GF-D8 (cell line): ENCODE measurements around the gene DGCR6L.
"Not testable (repeated sequence)": the region's sequence is repeated elsewhere in the genome, so short reads cannot be mapped to it uniquely, and the experiment has no call there.

Source experiments
- DNase-seq: peaks from one replicate; lab custom pipeline; 2025; lab: John Stamatoyannopoulos, UW

The DGCR6L gene

DNA sequence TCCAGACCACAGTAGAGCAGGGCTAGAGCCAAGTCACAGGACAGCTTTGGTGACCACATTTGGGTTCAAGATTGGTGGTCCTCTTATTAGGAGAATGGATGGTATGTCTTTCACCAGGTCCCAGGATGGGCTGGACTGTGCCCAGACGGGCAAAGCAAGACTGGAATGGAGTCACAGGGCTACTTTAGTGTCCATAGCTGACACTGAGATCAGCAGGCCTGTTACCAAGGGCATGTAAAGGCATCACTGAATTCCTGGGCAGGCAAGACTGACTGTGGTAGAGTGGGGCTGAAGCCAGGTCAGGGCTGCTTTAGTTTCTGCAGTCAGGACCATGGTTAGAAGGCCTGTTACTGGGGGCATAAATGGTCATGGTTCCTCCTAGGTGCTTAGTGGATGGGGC is 6.1 kb upstream of the DGCR6L start:
- not testable (repeated sequence) for DNase-seq

DNA sequence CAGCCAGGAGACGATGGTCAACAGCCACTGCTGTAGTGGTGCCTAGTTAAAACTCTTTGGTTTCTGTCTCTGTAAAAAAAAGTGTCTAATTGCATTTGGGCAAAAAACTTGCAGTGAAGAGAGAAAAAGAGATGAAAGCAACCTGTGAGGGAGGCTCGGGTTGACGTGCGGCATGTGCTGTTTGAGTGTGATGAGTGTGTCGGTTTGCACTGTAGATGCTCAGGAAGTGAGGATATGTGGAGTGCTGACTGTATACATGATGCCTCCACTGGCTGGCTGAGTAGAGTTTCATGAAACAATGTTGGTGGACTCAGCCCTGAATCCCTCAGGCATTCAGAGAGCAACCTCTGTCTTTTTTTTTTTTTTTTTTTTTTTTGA is 4.3 kb upstream of the DGCR6L start:
- no peak for DNase-seq

DNA sequence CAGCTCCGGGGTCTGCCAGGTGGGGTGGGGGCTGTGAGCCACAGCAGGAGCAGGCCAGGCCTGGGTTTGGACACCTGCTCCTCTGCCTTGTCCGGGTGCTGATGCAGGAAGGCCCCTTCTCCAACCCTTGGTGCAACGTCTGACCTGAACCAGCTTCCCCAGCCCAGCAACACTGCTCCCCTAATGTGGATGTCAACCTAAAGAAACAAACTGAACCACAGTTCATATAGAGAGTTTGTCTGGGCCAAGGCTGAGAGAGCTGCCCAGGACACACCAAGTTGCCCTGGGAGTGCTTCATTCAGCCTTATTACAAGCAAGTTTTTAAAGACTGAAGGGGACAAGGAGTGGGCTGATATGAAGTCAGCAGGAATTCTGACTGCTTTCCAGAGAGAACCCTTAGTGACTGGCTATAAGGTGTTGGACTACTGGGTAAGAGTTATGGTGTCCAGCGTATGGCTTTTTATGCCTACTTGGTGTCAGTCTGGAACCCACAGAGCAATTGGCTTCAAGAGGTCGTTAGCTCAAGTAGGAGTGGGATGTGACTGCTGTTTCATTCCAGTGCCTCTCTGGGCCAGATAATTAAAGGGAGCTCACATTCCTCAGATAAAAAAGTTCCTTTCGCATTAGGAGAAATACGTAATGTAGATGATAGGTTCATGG is 1.8 kb upstream of the DGCR6L start:
- not testable (repeated sequence) for DNase-seq

DNA sequence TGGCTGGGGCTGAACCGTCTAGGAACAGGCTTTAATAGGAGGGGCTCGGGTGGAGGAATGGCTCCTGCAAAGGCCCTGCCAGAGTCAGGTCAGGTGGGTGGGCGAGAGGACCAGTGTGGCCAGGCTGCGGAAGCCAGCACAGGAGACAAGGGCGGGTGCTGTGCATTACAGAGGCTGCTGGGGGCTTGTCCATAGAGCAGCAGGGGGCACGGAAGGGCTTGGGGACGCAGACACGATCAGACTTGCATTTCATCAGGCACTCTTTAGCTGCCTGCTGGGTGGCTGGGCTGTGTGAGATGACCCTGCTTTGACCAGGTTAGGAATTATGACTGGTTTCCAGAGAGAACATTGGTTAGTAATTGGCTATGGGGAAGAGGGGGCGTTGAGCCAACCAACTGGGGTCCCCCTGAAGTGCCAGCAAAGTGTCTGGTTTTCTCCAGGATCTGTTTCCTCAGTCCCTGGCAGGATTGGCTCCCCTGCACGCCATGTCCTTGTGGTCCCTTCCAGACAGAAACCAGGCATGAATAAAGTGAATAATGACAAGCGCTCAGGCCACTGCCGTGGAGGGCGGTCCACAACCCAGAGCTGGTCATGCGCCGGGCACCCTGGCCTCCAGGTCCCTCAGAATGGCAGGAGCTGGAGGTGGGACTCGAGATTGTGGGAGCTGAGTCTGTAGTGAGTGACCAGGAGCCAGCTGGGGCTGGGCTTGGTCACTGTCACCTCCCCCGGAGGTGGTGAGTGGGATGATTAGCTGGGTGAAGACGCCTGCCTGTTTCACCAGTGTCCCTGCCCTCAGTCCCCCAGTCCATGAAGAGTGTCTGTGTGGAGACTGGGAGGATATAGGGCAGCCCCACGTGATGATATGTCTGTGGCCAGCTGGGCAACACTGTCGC is 1.0 kb upstream of the DGCR6L start:
- DNase-seq = not testable (repeated sequence)

DNA sequence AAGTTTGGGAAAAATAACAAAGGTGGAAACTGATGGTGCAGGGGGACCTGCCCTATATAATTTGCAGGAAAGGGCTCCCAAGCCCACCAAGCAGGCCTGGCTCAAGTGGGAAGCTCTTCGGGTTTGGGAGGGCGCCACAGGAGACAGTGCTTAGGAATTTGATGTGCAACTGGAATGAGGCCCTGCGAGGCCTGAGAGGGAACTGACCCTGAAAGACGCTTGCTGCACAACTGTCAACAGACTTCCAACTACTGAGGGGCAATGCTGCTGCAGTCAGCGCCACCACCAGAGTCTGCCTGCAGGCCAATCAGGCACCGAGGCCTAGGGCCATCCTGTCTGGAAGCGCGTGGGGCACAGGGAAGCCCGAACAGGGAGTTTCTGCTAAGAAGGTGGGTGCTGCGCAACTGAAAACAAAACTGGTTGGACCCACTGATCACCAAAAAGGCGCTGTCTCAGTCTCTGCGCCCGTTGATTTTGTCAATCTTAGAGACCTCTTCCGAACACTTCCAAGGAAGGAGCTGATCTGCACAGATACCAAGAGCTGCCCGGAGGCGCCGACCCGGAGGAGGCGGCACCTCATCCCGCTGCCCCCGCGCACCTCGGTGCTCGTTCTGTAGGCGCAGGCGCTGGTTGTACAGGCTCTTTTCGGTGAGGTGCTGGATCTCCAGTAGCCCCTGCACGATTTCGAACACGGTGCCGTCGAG is 667 bp downstream of the DGCR6L start:
- no peak for DNase-seq

DNA sequence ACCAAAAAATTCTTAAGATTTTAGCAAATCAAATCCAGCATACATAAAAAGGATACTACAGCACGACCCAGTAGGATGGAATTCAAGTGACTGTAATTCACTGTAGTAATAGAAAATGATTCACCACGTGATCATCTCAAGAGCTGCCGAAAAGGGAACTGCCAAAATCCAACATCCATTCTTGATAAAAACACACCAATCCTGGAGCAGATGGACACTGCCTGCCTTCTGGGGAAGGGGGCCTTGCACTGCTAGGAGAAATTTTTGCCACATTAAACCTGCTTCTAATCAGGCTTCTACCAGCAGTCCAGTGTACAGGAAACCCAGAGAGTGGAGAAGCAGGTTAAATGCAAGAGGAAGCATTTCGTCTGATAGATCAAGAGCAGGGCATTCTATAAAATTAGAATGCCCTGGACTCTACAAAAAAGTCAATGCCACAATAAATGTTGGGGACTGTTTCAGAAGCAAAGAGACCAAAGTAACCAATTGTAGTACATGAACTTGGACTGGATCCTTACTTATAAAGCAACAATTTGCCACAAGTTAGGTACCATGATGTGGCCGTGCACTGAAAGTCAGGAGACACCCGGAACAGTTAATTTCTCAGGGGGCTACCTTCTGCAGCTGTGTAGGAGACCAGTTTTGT is 1.7 kb downstream of the DGCR6L start:
- DNase-seq = not testable (repeated sequence)

DNA sequence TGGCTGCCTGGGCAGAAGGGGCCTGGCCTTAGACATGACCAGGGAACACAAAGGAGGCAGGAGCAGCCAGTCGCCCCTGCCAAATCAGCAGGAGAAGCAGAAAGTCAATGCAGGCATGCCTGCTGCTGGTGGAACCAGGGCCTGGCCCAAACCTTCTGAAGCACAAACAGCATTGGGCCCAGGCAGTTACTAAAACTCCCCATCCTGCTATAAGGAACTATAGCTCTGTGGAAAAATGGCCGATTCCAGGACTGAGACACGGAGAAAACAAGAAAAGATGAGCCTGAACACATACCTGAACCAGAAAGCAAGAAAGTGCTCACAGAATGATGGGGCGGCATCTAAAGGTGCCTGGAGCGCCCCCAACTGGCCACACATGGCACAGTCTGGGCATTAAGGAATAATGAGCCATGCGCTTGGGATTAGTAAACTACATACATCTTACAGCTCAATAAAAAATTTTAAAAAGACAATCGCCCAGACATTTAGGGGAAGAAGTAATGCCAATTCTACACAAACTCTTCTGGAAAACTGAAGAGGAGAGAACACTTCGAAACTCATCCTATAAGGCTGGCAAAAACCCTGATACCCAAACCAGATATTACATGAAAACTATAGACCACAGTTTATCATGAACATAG is 2.3 kb downstream of the DGCR6L start:
- DNase-seq = not testable (repeated sequence)

DNA sequence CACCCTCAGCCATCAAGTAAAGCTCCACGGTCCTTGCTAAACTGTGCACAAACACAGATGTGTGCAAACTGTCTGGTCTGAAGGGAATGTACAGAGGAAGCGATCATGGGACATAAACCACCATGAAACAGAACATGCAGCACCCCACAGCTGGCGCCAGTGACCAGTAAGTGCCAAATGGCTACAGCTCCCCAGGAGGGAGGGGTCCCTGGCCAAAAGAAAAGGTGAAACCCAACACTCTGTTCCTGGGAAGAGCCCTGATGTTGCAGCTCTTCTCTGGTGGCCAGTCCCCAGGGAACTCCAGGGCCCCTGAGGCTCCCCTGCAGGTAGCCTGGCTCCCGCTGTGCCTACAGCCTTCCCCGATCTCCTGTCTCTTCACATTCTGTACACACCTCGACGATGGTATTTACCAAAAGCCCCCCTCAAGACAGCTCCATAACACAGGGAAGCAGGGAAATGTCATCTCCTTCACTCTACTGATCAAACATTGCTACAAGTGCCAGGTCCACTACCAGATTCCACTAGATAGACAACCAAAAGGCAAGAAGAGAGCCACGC is 2.9 kb downstream of the DGCR6L start:
- DNase-seq = no peak

DNA sequence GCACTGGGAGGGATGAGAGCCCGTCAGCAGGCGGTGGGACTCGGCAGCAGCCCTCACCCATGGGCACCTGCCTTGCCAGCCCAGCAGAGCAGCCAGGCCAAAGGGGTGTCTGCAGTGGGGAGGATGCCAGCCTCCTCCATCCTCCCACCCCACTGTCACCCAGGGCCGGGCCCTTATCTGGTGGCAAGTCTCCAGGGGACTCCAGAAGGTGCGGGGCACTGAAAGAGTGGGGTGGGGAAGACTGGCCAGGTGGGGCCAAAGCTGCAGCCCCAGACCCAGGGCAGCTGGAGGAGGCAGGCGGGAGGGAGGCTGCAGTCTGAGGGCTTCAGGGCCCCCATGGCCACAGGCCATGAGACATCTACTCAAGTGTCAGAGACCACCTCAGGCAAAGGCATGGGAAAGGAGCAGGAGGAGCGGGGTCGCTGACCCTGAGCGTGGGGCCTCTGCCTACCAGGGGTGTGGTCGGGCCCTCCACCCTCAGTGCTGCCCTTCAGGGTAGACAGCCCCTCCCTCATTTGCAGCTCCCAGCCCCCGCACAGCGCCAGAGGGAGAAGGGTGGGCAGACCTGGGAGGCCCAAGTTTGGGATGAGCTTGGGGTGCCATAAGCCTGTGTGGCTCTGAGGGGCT is 3.5 kb downstream of the DGCR6L start:
- DNase-seq = no peak

DNA sequence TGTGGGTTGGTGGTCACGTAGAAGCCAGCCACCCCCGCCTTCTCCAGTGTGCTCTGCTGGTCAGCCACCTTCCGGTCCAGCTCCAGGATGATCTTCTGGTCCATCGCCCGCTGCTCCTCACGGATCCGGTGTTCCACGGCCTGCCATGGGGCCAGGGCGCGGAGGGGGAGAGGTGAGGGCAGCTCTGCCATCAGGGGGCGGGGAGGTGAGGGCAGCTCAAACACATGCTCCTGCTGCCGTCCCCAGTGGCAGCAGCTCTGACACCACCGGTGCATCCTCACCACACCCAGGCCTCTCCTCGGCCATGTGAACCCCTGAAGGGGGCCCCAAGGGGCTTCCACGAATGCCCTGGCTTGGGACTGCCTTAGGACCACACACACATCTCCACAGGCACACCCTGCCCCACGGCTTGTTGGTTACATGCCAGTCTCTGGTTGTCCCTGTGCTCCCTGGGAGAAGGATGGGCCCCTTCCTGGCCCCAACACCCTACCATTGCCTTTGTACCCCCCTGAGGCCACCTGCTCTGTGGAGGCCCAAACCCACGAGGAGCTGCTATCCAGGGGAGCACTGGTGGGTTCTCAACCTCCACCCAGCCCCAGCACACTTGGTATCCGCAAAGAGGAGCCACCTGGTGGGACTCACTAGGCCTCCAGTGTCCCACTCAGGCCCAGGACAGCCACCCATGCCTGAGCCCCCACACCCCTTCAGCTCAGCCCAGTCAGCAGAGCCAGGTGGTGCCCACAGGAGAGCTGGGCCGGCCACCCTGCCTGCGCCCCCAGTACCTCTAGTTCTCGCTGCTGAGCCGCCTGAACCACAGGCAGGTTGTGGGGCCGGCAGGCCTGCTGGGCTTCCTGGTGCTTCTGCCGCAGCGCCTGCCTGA is 4.3 kb downstream of the DGCR6L start:
- DNase-seq = no peak

DNA sequence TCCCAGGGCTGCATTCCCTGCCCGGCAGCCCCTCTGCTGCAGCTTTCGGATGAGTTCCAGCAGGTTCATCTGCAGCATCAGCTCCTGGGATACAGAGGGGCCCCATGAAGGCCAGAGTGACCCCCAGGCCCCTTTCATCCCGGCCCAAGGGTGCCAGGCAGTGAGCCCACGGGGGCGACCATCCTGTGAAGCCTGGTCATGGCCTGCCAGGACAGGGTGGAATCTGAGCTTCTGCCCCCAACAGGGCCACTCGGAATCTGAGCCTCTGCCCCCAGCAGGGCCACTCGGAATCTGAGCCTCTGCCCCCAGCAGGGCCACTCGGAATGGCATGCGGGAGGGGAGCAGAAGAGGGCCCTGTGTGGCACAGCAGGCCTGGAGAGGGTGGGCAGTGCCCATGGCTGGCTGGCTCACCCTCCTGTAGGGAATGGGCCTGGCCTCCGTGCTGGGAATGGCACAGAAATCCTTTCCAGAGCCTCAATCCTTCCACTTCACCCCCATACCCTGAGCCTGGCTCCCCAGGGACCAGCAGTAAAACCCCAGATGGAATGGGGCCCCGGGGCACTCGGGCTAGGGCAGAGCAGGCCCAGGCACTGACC is 5.0 kb downstream of the DGCR6L start:
- not testable (repeated sequence) for DNase-seq

DNA sequence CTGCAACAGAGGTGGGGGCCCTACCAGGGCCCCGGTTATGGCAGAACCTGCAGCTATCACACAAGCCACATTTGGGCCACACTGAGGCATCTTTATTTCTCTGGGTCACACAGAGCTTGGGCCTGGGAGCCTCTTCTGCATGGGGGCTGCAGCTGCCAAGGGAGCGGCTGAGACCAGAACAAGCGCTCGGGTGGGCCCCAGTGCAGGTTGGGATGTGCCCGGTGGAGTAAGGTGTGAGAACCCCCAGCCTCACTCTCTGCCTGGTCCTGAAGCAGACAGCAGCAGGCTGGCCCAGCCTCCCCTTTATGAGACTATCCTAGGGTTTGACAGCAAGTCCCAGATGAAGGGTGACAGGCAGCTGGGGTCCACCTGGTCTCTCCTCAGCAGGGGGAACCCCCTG is 5.7 kb downstream of the DGCR6L start:
- DNase-seq = not testable (repeated sequence)

DNA sequence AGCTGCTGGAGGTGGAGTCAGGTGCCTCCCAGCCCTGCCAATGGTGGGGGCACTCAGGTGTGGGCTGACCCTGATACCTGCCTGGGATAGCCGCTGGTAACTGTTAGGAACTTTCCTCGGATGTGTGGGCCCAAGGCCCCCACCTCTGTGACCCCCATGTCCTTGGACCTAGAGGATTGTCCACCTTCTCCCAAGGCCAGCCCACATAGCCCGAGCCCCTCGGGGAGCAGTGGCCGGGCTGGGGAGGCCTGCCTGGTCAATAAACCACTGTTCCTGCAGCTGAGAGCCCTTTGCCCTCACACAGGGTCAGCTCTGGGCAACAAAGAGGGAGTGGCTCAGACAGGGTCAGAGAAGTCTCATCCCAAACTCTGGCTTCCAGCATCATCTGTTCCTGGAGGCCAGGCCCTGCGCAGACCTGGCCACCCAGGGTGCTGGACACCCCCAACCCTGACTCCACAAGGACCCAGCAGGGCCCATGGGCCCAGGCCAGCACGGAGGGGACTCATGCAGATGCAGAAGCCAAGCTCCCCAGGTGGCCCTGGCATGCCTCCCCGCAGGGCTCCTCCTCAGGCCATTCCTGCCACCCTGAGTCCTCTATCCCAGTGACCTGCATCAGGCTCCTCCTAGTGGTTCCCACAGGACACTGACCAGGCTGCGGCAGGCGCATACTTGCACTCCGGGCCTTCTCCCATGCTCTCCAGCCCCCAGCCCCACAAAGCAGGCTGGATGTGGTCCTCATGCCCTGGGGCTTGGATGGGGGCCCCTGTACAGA is 6.4 kb downstream of the DGCR6L start:
- not testable (repeated sequence) for DNase-seq

DNA sequence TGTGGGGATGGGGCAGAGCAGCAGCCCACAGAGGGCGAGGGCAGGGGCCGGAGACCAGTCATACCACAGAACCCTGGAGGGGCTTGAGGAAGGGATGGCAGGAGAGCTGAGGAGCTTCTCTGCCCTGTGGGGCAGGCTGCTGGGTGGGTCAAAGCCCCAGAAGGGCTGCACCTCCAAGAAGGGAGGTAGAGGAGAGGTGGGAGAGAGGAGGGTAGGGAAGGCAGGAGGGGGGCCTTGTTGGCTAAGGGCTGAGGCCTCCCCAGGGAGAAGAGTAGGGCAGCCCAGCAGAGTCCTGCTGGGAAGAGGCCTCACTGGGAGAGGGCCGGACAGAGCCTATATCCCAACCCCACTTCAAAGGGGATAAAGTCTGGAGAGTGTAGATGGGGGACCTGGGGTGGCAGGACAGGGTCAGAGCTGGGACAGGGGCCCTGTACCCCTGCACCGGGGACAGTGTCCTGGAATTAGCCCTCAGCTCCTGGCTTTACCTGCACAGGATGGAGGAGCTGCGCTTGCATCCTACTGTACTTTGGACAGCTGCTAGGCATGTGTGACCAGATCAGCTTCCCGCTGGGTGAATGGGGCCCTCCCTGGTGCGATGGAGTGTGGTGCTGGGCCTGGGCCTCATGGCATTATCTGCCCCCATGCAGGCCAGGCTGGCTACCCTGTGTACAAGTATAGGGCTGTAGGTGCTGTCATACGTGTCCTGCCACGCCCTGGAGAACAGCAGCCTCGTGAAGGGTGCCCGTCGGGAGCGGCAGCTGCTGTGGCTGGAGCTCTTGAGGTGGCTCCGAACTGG is 7.3 kb downstream of the DGCR6L start:
- no peak for DNase-seq

DNA sequence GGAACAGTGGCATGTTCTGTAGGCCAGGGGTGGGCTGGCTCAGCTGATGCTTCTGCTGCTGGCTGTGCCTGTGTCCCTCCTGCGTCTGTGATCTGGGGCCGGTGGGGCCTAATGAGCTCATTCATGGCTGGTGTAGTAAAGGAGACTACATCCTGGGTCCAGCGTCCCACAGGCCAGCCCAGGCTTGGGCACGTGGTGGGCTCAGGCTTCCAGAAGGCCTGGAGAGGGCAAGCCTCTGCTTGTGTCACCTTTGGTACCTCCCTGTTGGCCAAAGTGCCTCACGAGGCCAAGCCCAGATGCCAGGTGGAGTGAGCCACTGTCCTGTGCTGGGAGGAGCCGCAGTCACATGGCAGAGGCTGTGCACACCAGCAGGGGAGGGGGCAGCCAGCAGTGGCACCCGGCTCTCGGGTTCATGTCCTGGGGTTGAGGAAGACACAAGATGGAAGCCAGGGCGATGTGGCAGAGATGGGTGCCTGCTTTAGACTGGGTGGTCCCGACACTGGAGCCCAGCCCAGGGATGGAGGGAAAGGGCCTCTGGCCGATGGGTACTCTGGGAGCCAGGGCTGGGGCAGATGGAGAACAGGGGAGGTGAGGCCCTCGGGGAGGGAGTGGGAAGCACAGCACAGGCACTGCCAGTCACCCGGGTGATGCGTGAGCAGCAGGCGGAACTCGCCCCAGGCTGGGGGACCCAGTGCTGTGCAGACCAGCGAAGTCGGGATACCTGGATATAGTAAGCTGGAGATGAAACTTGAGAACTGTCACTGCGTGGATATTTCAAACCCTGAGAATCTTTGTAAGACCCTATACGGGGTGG is 8.4 kb downstream of the DGCR6L start:
- not testable (repeated sequence) for DNase-seq

DNA sequence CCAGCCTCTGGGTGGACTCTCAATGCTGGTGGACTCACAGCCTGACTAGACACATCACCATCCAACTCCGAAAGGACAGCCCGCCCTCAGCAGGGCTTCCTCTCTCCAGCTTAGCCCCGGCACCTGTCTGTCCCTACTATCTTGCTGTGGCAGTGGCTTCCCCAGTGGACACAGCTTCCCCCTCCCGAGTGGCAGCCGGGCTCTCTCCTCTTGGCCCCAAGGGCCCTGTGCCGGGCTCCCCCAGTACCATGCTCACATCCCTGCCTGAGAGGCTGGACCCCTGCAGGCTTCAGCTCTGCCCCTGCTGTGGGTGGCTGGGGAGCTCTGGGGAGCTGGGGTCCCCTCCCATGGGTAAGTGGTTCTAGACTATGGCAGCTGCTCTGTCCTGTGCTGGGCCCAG is 9.1 kb downstream of the DGCR6L start:
- DNase-seq = not testable (repeated sequence)

DNA sequence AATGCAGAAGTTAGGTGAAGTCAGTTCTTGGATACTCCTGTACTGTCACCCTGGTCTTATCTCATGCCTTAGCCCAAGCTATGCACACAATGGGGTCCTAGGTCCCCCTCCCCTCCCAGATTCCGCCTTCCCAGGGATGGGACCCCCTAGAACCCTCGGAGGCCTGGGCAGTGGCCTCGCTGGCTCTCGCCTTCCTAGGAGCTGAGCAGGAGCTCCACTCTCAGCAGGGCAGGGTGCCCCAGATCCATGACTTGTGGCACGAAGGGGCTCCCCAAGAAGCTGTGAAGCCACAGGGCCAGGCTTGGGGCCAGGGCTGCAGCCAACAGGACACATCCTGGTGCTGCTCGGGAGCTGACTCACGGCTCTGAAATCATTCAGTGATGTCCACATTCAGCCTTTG is 9.7 kb downstream of the DGCR6L start:
- DNase-seq = not testable (repeated sequence)
